ENCODE measurements around the gene MRPL55.
A peak's percentile ranks its signal among the peaks of the same experiment; 100 is the strongest.
"Not testable (repeated sequence)": the region's sequence is repeated elsewhere in the genome, so short reads cannot be mapped to it uniquely, and the experiment has no call there.

MRPL55 gene

GRCh38 chr1:228120351-228120750 is 11.3 kb upstream of the MRPL55 start:
- no peak for DNase-seq

GRCh38 chr1:228118040-228118439 is 8.9 kb upstream of the MRPL55 start:
- DNase-seq: no peak

- DNase-seq: no peak
Observed at GRCh38 chr1:228117335-228117734, 8.2 kb upstream of the MRPL55 start.

- DNase-seq: no peak
Observed at GRCh38 chr1:228114827-228115226, 5.7 kb upstream of the MRPL55 start.

GRCh38 chr1:228112617-228113016 is 3.5 kb upstream of the MRPL55 start:
- no peak for DNase-seq

GRCh38 chr1:228112167-228112566 is 3.1 kb upstream of the MRPL55 start:
- DNase-seq: no peak

- not testable (repeated sequence) for DNase-seq
Observed at GRCh38 chr1:228111315-228111714, 2.2 kb upstream of the MRPL55 start.

GRCh38 chr1:228110556-228110955 is 1.5 kb upstream of the MRPL55 start:
- DNase-seq: no peak

GRCh38 chr1:228109962-228110488 is 926 bp upstream of the MRPL55 start:
- DNase-seq: no peak

- no peak for DNase-seq
Observed at GRCh38 chr1:228108742-228109072, 392 bp downstream of the MRPL55 start.

- no peak for DNase-seq
Observed at GRCh38 chr1:228108055-228108690, 926 bp downstream of the MRPL55 start.

GRCh38 chr1:228107636-228108035 is 1.5 kb downstream of the MRPL55 start:
- DNase-seq: no peak

- no peak for DNase-seq
Observed at GRCh38 chr1:228106800-228107054, 2.4 kb downstream of the MRPL55 start.

- no peak for DNase-seq
Observed at GRCh38 chr1:228105996-228106799, 2.9 kb downstream of the MRPL55 start.

GRCh38 chr1:228105270-228105995 is 3.7 kb downstream of the MRPL55 start:
- DNase-seq: no peak

GRCh38 chr1:228104526-228105269 is 4.4 kb downstream of the MRPL55 start:
- DNase-seq: no peak

- peak; percentile 8 for DNase-seq
Observed at GRCh38 chr1:228102791-228103620, 6.1 kb downstream of the MRPL55 start, which contains the start of gene C1orf35. Gene C1orf35, minus strand, starts transcription at chr1:228103325. Its CDS starts 98 bp downstream, at chr1:228103227.

GRCh38 chr1:228101994-228102790 is 6.9 kb downstream of the MRPL55 start:
- no peak for DNase-seq

GRCh38 chr1:228101614-228101993 is 7.5 kb downstream of the MRPL55 start:
- DNase-seq: no peak

- DNase-seq: no peak
Observed at GRCh38 chr1:228100822-228101613, 8.1 kb downstream of the MRPL55 start.

- no peak for DNase-seq
Observed at GRCh38 chr1:228099331-228099732, 9.8 kb downstream of the MRPL55 start.
